Mucosa of rectum (tissue), 2 donors: ENCODE data around the gene CCDC9B.
A peak's percentile ranks its signal among the peaks of the same experiment; 100 is the strongest.

Source experiments
- H3K27ac ChIP-seq, 2 donors: one replicate each; pipeline ENCODE4 v1.7.0; 2013; ENCODE audit warnings: inconsistent platforms in 2 of 2, low read depth in 2 of 2, low read length in 2 of 2
- H3K27me3 ChIP-seq, 2 donors: one replicate each; pipeline ENCODE4 v1.7.0; 2013; ENCODE audit warnings: low read length in 2 of 2; ENCODE audit not compliant: control insufficient read depth in 2 of 2, insufficient read depth in 2 of 2
- H3K36me3 ChIP-seq, 2 donors: one replicate each; pipeline ENCODE4 v1.7.0; 2013; ENCODE audit warnings: low read length in 2 of 2; ENCODE audit not compliant: control insufficient read depth in 2 of 2, insufficient read depth in 2 of 2
- H3K4me1 ChIP-seq, 2 donors: one replicate each; pipeline ENCODE4 v1.7.0; 2013; ENCODE audit warnings: low read length in 2 of 2, mild to moderate bottlenecking in 1 of 2; ENCODE audit not compliant: control insufficient read depth in 2 of 2, insufficient read depth in 2 of 2
- H3K4me3 ChIP-seq, 2 donors: one replicate each; pipeline ENCODE4 v1.7.0; 2013; ENCODE audit warnings: low read length in 2 of 2
- H3K9ac ChIP-seq, 2 donors: one replicate each; pipeline ENCODE4 v1.7.0; 2013; ENCODE audit warnings: low read length in 2 of 2, low read depth in 1 of 2, mild to moderate bottlenecking in 1 of 2
- H3K9me3 ChIP-seq, 2 donors: one replicate each; pipeline ENCODE4 v1.7.0; 2013; ENCODE audit warnings: low read length in 2 of 2; ENCODE audit not compliant: control insufficient read depth in 2 of 2
- donor health status: healthy.
- donor health status: Normal muscosa, but diverticular disease.

Gene CCDC9B

DNA sequence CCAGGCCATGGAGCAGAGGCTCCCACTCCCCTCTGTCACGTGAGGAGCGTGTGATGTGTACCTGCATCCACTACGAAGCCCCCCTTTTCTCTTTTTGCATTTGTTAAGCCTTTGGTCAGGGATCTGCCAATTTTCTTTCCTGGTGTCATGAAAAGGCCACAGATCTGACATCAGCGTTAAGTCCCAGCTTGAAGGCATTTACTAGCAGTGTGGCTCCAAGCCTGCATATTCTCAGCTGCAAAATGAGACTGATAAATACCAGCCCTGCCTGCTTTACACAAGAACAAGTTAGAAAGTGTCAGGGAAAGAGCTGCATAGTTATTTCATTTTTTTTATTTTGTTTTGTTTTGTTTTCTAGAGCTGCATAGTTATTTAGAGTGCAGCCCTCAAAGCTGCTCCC, 55.6 kb downstream of the CCDC9B start:
- Histone ChIP-seq H3K4me1 (peaks cover 32 to 37% of the 10 kb centered on the region in 2 donors), H3K27ac (no peak overlapping the region), H3K9ac (no peak overlapping the region), H3K9me3 (no peaks in the 10 kb centered on the region), H3K4me3 (no peak overlapping the region), H3K36me3 (no peaks in the 10 kb centered on the region), H3K27me3 (peaks cover 22 to 32% of the 10 kb centered on the region in 2 donors)

DNA sequence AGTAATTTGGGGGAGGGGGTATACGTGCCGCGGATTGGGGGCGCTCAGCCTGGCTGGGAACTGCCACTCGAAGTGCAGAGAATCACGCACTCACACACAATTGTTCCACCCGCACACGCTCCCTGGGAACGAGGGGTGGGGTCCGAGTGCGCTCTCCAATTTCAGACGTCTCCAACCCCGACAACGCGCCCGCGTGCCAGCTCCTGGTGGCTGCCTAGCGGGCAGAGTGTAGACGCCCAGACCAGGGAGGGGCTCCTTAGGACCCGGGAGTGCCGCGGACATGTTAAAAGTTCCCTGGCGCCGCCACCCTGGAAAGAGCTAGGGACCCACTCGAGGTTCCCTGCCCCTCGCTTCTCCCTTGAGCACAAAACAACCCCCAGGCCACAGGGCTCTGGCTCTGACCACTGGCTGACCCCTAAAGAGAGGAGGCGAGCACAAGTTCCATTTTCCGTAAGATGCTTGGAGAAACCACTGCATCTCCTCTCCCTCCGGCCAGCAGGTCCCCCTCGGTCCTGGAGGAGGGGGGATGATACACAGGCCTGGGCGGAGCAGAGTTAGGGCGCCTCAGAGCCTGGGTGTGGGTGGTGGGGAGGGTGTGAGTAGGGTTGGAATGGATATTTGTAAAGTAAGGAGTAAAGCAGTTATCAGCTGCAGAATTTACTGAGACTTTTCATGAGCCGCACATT, 57.0 kb downstream of the CCDC9B start:
- H3K27me3 ChIP-seq: peaks cover 28 to 45% of the 10 kb centered on the region in 2 donors
- no peak overlapping the region for H3K4me3 ChIP-seq
- no peak overlapping the region for H3K9ac ChIP-seq
- no peaks in the 10 kb centered on the region for H3K36me3 ChIP-seq
- H3K4me1 ChIP-seq: peaks cover 26 to 27% of the 10 kb centered on the region in 2 donors
- H3K27ac ChIP-seq: no peak overlapping the region
- no peaks in the 10 kb centered on the region for H3K9me3 ChIP-seq

DNA sequence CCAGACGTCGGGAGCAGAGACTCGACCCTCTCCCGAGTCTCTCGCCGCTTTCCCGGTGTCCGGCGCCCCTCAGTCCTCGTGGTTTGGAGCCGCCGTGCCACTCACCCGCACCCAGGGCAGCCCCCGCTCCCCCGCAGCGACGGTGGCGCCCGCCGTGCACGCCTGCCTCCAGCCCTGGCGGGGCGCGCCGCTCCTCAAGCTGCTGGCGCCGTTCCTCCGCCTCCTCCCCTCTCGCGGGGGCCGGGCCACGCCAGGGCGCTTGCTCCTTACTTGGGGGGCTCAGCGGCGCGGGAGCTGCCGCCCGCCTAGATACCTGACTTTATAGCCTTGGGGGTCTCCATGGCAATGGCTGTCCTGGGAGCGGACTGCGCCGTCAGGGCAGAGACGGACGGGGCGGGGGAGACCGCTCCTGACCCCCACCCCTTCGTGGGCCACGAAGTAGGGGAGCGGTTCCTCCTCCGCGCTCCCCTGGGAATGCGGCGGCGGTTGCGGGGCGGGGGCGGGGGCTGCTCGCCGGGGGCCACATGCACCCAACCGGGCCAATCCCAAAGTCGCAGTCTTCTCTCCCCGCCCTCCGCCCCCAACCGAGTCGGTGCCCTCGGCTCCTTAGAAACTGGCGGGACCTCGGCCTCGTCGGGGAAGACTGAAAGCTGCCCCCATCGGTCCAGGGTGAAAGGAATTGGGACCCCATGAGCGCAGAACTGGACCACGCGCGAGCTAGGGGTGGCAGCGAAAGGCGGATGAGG, 57.7 kb downstream of the CCDC9B start, which contains the start of gene ANKRD63:
TSS of gene ANKRD63 (minus strand) at position 196 of the 746 bp plus-strand sequence. CDS start 478 bp downstream, outside the sequence.
- no peaks in the 10 kb centered on the region for H3K36me3 ChIP-seq
- peaks cover 22% of the 10 kb centered on the region in 2 donors for H3K4me1 ChIP-seq
- no peak within 1 kb of the TSS for H3K27ac ChIP-seq
- H3K4me3 ChIP-seq: peak within 1 kb of the TSS; percentile 57 to 68
- no peaks in the 10 kb centered on the region for H3K9me3 ChIP-seq
- H3K9ac ChIP-seq: peak within 1 kb of the TSS in 1 of 2 donors; percentile 43
- H3K27me3 ChIP-seq: peaks cover 30 to 45% of the 10 kb centered on the region in 2 donors

DNA sequence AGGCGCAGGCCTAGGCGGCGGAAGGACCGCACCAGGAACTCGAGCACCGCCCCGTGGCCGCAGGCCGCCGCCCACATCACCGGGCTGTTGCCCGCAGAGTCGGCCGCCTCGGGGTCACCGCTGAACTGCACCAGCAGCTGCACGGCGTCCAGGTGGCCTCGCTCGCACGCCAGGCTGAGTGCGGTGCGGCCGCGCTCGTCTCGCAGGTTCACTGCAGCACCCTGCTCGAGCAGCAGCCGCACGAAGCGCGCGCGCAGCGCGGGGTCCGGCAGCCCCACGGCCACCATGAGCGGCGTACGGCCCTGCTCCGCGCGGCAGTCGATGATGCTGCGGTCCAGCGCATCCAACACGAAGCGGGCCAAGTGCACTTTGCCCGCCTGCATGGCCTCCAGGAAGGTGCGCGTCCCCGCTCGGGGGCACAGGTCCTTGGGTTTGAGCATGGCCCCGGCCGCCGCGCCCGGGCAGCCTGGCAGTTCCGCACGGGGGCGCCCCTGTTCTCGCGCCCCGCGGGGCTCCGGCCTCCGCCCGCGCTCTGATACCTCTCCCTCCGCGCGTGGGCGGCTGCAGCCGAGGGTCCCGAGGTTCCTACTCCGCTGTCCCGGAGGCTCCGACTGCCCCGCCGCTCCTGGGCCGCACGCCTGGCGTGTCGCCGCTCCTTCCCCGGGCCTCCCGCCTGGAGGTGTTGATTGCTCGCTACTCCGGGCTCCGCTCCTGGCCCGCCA, 58.4 kb downstream of the CCDC9B start:
- peaks cover 20 to 21% of the 10 kb centered on the region in 2 donors for H3K4me1 ChIP-seq
- peak overlapping the region; percentile 57 to 68 for H3K4me3 ChIP-seq
- no peaks in the 10 kb centered on the region for H3K36me3 ChIP-seq
- no peak overlapping the region for H3K27ac ChIP-seq
- peaks cover 30 to 47% of the 10 kb centered on the region in 2 donors for H3K27me3 ChIP-seq
- H3K9ac ChIP-seq: peak overlapping the region in 1 of 2 donors; percentile 43
- H3K9me3 ChIP-seq: no peaks in the 10 kb centered on the region

DNA sequence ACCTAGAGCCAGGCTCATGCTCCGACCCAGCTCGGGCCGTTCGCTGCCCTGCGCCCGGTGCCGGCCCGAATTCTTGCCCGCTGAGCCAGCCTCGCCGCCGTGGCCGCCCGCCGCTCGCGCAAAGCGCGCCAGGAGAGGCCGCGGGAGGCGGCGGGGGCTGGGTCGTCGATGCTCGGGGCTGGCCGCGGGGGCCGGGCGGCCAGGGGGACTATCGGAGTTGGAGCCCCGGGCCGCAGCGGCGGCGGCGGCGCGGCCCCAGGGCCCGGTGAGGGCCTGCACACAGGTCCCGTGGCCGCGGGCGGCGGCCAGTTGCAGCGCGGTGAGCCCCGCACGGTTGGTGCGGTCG, 59.0 kb downstream of the CCDC9B start:
- H3K4me1 ChIP-seq: peaks cover 20 to 21% of the 10 kb centered on the region in 2 donors
- H3K27ac ChIP-seq: no peak overlapping the region
- no peaks in the 10 kb centered on the region for H3K9me3 ChIP-seq
- H3K36me3 ChIP-seq: no peaks in the 10 kb centered on the region
- H3K27me3 ChIP-seq: peaks cover 30 to 47% of the 10 kb centered on the region in 2 donors
- H3K4me3 ChIP-seq: peak overlapping the region; percentile 57 to 68
- H3K9ac ChIP-seq: peak overlapping the region in 1 of 2 donors; percentile 43
